ENCODE data around the gene FAAP100. TPM values are rescaled to one million over a fixed set of nuclear protein-coding genes. Genes with fewer than 3 reads are reported as not detected.

The FAAP100 gene
- total RNA-seq, 1 experiment from 2014 or later = 54.7 TPM

- no peaks in the 10 kb centered on the region for H3K9me3 Mint-ChIP-seq
- DNase-seq (ENCODE audit: low spot score) (no peak), ATAC-seq (no peak)
- no peaks in the 10 kb centered on the region for H3K4me1 Mint-ChIP-seq
- peaks cover 3% of the 10 kb centered on the region; the same call in 1 of the 2 replicates for H3K36me3 Mint-ChIP-seq
- ChIA-PET CTCF (no interaction called here), POLR2A (no interaction called here)
- H3K27ac Mint-ChIP-seq = no peak overlapping the region
- H3K27me3 Mint-ChIP-seq (ENCODE audit: low read depth) = peaks cover 5% of the 10 kb centered on the region
- H3K4me3 Mint-ChIP-seq = no peak overlapping the region
- no peak for TF ChIP-seq E2F4 (CRISPR knock-in tag; IDR thresholded peaks at IDR 0.05; ENCODE audit: borderline replicate concordance, low read depth)
- no peak for TF ChIP-seq USF1 (CRISPR knock-in tag; IDR thresholded peaks at IDR 0.05)
- no peak for TF ChIP-seq ZSCAN18 (CRISPR knock-in tag; IDR thresholded peaks at IDR 0.05)
- TF ChIP-seq MLX (CRISPR knock-in tag; IDR thresholded peaks at IDR 0.05) = no peak
- TF ChIP-seq RELA (CRISPR knock-in tag; IDR thresholded peaks at IDR 0.05; ENCODE audit: borderline replicate concordance) = no peak
- no peak for TF ChIP-seq NFYB (CRISPR knock-in tag; conservative IDR thresholded peaks at IDR 0.05; ENCODE audit: low read depth)
- no peak for TF ChIP-seq PRDM15 (CRISPR knock-in tag; IDR thresholded peaks at IDR 0.05)
- TF ChIP-seq ATF3 (CRISPR knock-in tag; conservative IDR thresholded peaks at IDR 0.05) = no peak
- no peak for TF ChIP-seq ZNF532 (CRISPR knock-in tag; IDR thresholded peaks at IDR 0.05; ENCODE audit: borderline replicate concordance)
- TF ChIP-seq IRF2 (CRISPR knock-in tag; IDR thresholded peaks at IDR 0.05; ENCODE audit: borderline replicate concordance, low read depth) = no peak
- no peak for TF ChIP-seq ZNF416 (CRISPR knock-in tag; IDR thresholded peaks at IDR 0.05)
- TF ChIP-seq PREB (CRISPR knock-in tag; IDR thresholded peaks at IDR 0.05; ENCODE audit: borderline replicate concordance) = no peak
- no peak for TF ChIP-seq ZNF121 (CRISPR knock-in tag; IDR thresholded peaks at IDR 0.05)
- no peak for TF ChIP-seq ATF2 (CRISPR knock-in tag; IDR thresholded peaks at IDR 0.05; ENCODE audit: borderline replicate concordance, low read depth)
- TF ChIP-seq HMGXB4 (CRISPR knock-in tag; IDR thresholded peaks at IDR 0.05) = no peak
Measured at GRCh38 chr17:81541123-81541522, 11.0 kb downstream of the FAAP100 start.
